ENCODE measurements around the gene MC1R.
A peak's percentile ranks its signal among the peaks of the same experiment; 100 is the strongest.

- TF ChIP-seq, protein P1, sequence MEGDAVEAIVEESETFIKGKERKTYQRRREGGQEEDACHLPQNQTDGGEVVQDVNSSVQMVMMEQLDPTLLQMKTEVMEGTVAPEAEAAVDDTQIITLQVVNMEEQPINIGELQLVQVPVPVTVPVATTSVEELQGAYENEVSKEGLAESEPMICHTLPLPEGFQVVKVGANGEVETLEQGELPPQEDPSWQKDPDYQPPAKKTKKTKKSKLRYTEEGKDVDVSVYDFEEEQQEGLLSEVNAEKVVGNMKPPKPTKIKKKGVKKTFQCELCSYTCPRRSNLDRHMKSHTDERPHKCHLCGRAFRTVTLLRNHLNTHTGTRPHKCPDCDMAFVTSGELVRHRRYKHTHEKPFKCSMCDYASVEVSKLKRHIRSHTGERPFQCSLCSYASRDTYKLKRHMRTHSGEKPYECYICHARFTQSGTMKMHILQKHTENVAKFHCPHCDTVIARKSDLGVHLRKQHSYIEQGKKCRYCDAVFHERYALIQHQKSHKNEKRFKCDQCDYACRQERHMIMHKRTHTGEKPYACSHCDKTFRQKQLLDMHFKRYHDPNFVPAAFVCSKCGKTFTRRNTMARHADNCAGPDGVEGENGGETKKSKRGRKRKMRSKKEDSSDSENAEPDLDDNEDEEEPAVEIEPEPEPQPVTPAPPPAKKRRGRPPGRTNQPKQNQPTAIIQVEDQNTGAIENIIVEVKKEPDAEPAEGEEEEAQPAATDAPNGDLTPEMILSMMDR (IDR thresholded peaks at IDR 0.05; ENCODE audit: low read depth, low read length), result peak; percentile 10; the same call in 1 of the 2 replicates
- no peak for TF ChIP-seq EZH2phosphoT487 (IDR thresholded peaks at IDR 0.05; ENCODE audit: low read depth)
These were observed 4.4 kb downstream of the MC1R start, which contains the start of gene TUBB3 for GRCh38 chr16:89922884-89923639.
